ENCODE data around the gene PLD2. TPM values are rescaled to one million over a fixed set of nuclear protein-coding genes. Genes with fewer than 3 reads are reported as not detected.

Gene PLD2
- total and polyA plus RNA-seq, 10 of the 15 experiments (the other 5 are each of a cell fraction or from before 2014, with no cell fraction given): 0.71 to 16.5 (median 7.0) TPM

DNA sequence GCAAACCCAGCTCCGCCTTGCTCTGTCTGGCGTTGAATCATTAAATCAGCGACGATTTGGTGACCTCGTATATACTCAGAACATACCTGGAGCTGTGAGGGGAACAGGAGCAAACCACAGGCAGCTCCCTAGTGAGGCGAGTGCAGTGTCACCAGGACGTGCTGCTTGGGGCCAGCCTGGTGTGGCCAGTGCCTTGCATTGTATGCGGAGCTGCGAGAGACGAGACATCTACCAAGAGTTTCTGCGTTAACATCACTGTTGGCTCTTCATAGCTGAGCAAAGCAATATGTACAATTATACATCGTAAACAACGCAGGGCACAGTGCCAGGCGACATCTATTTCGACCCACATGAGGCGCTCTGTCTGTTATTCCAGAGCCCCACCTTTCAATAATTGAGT, 54.1 kb downstream of the PLD2 start:
- Histone ChIP-seq H4K20me1 (ENCODE audit: control insufficient read depth, insufficient read depth) (no peaks in the 10 kb centered on the region), H3K27ac (ENCODE audit: control insufficient read depth, insufficient read depth) (no peak overlapping the region), H3K36me3 (ENCODE audit: control insufficient read depth in 2 of 2, insufficient read depth in 2 of 2, low read length in 1 of 2) (peaks cover 1 to 3% of the 10 kb centered on the region in 2 experiments; a peak in 3 of 4 replicates), H3K4me2 (ENCODE audit: control insufficient read depth, insufficient read depth) (no peak overlapping the region), H3K79me2 (ENCODE audit: control insufficient read depth, insufficient read depth, low read length) (no peaks in the 10 kb centered on the region), H3K9ac (ENCODE audit: control insufficient read depth, insufficient read depth, low read length) (no peak overlapping the region), H3K4me1 (ENCODE audit: control insufficient read depth, insufficient read depth, low read length) (no peaks in the 10 kb centered on the region), H3K27me3 (replicated peaks in 1 of 2; ENCODE audit: control insufficient read depth in 2 of 2, insufficient read depth in 2 of 2, low read length in 1 of 2) (no peaks in the 10 kb centered on the region), H3K4me3 (no peak overlapping the region), H2AFZ (ENCODE audit: control insufficient read depth, low read depth, low read length) (no peak overlapping the region), H3K9me3 (replicated peaks; ENCODE audit: control insufficient read depth, insufficient read depth, low read length) (no peaks in the 10 kb centered on the region)
- ChIA-PET CTCF (interaction anchor here (0.6 to 1.6 kb wide), 2 partner anchors 9 to 151 kb away, joined by 3 to 4 read pairs; partner anchors contain the start of gene ARRB2), POLR2A (interaction anchor here (0.6 to 1.1 kb wide), 2 partner anchors 24 to 546 kb away, joined by 3 to 4 read pairs; no protein-coding TSS in a partner anchor), SMC1A (ENCODE audit: uncharacterized antibody, unreplicated experiment) (no interaction called here), RAD21 (ENCODE audit: unreplicated experiment) (no interaction called here)
- no peak for FAIRE-seq
- in situ Hi-C loops (cut with MboI): no loop called here
- DNase-seq (ENCODE audit: low read depth, low spot score): no peak
- TF ChIP-seq ZZZ3 (IDR thresholded peaks at IDR 0.05; ENCODE audit: control insufficient read depth, insufficient read length, low read depth) (no peak), CREM (IDR thresholded peaks at IDR 0.05; ENCODE audit: low read depth) (no peak), RAD51 (IDR thresholded peaks at IDR 0.05) (no peak), MXI1 (IDR thresholded peaks at IDR 0.05; ENCODE audit: low read depth, low read length) (no peak), SUZ12 (IDR thresholded peaks at IDR 0.05; ENCODE audit: unreplicated experiment) (no peak), CBX5 (IDR thresholded peaks at IDR 0.05; ENCODE audit: low read depth) (no peak), LARP7 (IDR thresholded peaks at IDR 0.05) (no peak), ASH2L (IDR thresholded peaks at IDR 0.05; ENCODE audit: borderline replicate concordance, low read depth) (no peak), TCF7 (IDR thresholded peaks at IDR 0.05; ENCODE audit: borderline replicate concordance) (no peak), ZSCAN29 (IDR thresholded peaks at IDR 0.05) (no peak), ZNF207 (IDR thresholded peaks at IDR 0.05; ENCODE audit: borderline replicate concordance) (no peak), ZNF384 (IDR thresholded peaks at IDR 0.05; ENCODE audit: borderline replicate concordance, low read depth, low read length) (no peak), JUND (IDR thresholded peaks at IDR 0.05; ENCODE audit: low read depth, low read length) (no peak), POU2F2 (IDR thresholded peaks at IDR 0.05; ENCODE audit: borderline replicate concordance, low read depth, low read length) (no peak), MTA3 (IDR thresholded peaks at IDR 0.05; ENCODE audit: borderline replicate concordance, low read length) (no peak), NFIC (IDR thresholded peaks at IDR 0.05; ENCODE audit: low read depth, low read length) (no peak), TBL1XR1 (IDR thresholded peaks at IDR 0.05; ENCODE audit: low read depth, low read length) (no peak)
- TF ChIP-seq, protein P1, sequence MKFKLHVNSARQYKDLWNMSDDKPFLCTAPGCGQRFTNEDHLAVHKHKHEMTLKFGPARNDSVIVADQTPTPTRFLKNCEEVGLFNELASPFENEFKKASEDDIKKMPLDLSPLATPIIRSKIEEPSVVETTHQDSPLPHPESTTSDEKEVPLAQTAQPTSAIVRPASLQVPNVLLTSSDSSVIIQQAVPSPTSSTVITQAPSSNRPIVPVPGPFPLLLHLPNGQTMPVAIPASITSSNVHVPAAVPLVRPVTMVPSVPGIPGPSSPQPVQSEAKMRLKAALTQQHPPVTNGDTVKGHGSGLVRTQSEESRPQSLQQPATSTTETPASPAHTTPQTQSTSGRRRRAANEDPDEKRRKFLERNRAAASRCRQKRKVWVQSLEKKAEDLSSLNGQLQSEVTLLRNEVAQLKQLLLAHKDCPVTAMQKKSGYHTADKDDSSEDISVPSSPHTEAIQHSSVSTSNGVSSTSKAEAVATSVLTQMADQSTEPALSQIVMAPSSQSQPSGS (IDR thresholded peaks at IDR 0.05; ENCODE audit: low read length): no peak
- TF ChIP-seq, protein P2, sequence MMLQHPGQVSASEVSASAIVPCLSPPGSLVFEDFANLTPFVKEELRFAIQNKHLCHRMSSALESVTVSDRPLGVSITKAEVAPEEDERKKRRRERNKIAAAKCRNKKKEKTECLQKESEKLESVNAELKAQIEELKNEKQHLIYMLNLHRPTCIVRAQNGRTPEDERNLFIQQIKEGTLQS (IDR thresholded peaks at IDR 0.05; ENCODE audit: borderline replicate concordance, extremely low read depth, low read depth, low read length): no peak
- TF ChIP-seq, protein P3, sequence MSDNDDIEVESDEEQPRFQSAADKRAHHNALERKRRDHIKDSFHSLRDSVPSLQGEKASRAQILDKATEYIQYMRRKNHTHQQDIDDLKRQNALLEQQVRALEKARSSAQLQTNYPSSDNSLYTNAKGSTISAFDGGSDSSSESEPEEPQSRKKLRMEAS (IDR thresholded peaks at IDR 0.05; ENCODE audit: low read depth, low read length): no peak
- WGBS (ENCODE audit: insufficient coverage, insufficient replicate concordance, low lambda C conversion rate, missing lambda C conversion rate): 99% methylated on average over 16 of the region's 16 CpGs
- intact Hi-C loops (cut with micrococcal nuclease; ENCODE audit: unreplicated experiment): no loop called here
- no TSS peak for BruUV-seq (replicated peaks)
- no peak for ATAC-seq
